NCI-H82 treated with DMSO at 0.1 percent for 48 hours (cell line): ENCODE data around the gene ZBTB44.

Experiments
- DNase-seq: peaks from one replicate; lab custom pipeline; 2025; ENCODE audit not compliant: unreplicated experiment; lab: John Stamatoyannopoulos, UW

The ZBTB44 gene

GRCh38 chr11:130216221-130216550 lies 98.5 kb downstream of the ZBTB44 start:
- DNase-seq: no peak

DNA sequence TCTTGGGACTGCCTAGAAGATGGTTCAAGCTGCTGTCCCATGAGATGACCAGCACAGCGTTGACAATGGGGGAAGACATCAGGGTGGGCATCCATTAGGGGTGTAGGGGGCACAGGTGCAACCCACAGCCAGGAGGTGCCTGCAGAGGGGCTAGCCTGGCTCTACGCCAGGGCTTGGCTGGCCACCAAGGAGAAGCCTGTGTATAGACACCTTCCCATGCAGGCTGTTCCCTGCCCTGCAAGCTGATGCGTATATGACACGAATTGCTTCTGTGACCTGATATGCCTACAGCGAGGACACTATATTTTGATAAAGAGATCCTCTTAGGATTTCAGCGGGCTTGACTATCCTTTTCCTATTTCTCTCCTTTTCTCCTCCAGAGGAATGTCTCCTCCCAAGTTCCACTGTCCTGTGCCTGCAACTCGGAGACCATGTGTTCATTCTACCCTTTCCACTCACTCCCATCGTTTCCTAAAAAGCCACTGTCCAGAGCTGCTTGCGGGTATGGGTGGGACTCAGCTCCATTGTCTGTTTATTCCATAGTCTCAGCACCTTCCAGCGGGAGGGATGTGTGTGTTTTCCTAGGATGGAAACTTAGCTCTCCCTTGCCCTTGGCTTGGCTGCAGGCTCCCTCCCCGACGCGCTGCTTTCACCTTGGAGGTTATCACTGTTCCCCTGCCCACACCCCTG lies 99.0 kb downstream of the ZBTB44 start:
- DNase-seq: no peak

DNA sequence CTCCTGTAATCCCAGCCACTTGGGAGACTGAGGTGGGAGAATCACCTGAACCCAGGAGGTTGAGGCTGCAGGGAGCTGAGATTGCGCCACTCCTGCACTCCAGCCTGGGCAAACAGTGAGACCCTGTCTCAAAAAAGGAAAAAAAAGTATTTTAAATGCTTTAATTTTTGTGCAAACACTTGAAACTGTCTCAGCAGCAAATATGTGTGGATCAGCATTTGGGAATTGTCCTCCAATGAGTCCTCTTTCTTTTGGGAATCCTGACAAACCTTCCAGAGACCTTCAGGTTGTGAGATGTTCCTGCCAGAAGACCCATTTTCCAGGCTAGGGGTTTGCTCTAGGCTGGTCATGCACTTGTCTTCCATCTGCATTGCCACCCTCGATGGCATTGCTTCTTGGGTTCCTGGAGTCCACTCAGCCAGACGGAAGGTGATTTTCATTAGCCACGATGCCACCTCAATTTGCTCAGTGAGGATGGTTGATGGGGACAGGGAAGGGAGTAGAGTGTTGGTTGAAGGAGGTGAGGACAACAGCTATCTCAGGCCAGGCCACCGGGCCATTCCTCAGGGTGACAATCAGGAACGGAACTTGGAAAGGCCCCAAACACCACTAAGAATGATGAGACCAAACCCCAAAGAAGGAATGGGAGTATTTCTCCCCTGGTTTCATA lies 99.7 kb downstream of the ZBTB44 start:
- DNase-seq: no peak

- DNase-seq: no peak
Measured at GRCh38 chr11:130213979-130214281, 100.8 kb downstream of the ZBTB44 start.

DNA sequence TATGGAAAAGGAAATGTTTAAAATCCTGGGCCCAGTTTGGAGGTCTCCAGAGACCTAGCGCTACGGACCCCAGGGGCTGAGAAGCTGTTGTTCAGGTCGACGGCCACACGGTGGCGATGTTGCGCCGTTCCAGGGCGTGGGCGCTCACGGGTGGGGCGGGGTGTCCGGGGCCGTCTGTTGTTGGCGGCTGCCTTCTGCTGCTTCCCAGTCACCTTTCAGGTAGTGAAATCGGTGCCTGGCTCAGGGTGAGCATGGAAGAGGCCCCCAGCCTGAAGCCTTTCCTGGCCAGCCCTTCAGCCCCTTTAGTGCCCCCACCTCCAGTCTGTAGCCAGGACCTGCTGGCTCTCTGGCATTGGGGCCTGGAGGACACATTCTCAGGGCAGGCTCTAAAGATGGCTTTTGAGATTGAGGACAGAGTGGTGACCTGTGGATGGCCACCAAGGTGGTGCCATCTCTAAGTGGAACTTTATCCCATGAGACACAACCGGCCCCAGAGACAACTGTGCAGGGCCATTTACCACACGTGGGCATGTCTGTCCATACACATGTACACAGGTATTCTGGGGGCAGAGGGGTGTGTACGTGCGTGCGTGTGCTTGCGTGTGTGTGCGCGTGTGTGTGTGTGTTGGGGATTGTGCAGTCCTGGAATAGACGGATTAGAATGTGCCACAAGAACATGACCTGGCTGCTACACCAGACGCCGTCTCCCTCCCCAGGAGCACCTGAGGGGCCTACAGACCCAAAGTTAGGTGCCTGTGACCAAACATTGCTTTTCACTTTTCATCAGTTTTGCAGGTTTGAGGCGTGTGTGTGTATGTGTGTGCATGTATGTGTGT lies 101.4 kb downstream of the ZBTB44 start:
- peak; percentile 21 for DNase-seq

- peak; percentile 43 for DNase-seq
Measured at GRCh38 chr11:130212431-130212961, 102.2 kb downstream of the ZBTB44 start.

DNA sequence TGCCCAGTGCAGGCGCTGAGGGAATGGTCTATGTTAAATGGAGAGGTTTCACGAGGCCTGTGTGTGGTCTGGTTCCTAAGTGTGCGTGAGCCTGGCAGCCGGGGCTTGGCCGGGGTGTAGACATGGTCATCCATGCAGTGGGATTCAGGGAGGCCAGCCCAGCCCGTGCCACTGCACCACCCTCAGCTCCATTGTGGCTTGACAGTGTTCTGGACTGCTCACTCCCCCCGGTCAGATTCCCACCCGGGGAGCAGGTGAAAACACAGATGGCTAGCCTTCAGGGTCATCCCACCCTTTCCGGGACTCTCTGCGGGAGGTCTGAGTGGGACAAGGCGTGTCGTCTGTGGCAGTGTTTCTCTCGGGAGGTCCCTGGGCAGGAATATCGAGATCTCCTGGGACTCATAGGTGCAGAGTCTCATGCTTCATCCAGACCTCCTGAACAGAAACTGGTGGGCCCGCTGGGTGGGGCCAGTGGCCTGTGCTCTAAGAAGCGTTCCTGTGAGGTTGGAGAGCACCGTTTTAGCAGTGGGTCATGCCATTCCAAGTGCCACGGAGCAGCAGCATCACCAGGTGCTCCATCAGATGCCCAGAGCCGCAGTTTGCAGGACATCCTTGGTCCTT lies 102.8 kb downstream of the ZBTB44 start:
- DNase-seq: no peak

GRCh38 chr11:130211144-130211543 lies 103.6 kb downstream of the ZBTB44 start:
- DNase-seq: no peak

- DNase-seq: no peak
Measured at GRCh38 chr11:130209954-130210854, 104.5 kb downstream of the ZBTB44 start.

GRCh38 chr11:130209128-130209932 lies 105.4 kb downstream of the ZBTB44 start:
- no peak for DNase-seq

GRCh38 chr11:130208241-130209127 lies 106.2 kb downstream of the ZBTB44 start:
- no peak for DNase-seq

DNA sequence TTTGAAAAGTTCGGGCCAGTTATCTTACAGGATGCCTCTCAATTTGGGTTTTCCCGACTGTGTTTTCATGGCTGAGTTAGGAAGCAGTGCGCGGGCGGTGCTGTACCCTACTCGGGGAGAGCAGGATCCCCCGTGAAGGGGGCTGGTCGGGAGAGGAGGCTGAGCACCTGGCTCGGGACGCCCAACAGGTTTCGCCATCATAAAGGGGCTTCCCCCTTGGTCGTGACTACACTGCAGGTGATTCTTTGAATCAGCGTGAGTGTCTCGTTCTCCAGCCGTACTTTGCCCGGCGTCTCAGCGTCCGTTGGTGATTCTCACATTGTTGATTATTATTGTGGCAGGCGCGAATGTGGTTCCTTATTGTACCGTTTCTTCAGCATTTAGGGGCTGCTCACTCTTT lies 108.6 kb downstream of the ZBTB44 start:
- DNase-seq: no peak

DNA sequence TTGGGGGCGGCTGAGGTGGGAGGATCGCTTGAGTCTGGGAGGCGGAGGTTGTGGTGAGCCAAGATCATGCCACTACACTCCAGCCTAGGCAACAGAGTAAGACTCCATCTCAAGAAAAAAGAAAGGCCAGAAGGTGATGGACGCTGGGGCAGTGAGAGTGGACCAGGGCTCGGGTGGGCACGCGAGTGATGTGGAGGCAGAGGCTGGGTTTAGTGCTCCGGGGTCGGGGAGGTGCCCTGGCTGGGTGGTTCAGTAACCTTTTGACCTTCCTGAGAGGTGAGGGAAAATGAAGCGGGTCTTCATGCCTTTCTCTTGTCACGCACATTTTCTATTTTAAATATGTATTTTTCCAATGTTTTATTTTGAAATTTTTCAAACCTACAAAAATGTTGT lies 110.0 kb downstream of the ZBTB44 start:
- no peak for DNase-seq

GRCh38 chr11:130203766-130204702 lies 110.7 kb downstream of the ZBTB44 start:
- no peak for DNase-seq

- no peak for DNase-seq
Measured at GRCh38 chr11:130202818-130203689, 111.7 kb downstream of the ZBTB44 start.

DNA sequence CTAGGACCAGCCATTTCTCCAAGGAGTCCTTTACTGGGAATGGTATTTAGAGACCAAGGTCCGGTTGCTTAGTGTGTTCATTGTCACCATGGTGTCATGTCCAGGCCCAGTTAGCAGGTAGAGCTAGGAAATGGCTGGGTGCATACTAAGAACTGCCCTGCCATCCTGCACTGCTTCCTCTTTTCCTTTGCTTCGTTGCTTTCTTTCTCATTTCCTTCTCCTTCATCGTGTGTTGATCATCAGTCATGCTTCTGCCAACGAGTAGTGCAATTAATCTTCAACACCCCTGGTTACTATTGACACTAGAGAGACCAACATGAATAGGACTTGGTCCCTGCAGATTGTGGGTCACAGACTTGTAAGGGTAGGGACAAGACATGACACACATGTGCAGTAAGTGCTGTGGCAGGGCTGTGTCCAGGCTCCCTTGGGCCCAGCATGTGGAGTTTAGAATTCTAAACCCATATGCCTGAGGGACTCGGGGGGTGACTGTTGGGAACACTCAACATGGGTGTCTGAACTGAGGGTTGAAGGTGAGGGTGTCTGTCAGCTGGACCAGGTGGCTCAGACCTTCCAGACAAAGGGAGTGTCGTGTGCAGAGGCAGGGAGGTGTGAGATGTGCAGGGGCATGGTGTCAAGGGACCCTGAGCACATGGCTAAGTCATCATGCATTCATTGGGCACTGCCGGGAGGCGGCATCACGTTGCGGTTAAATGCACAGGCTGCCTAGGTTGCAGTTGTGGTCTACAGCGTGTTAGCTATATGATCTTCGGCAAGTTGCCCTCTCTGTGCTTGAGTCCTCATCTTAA lies 112.5 kb downstream of the ZBTB44 start:
- DNase-seq: no peak
